Cardiac muscle cell (in vitro differentiated cells and primary cell): ENCODE data around the gene ZBTB32. TPM values are rescaled to one million over a fixed set of nuclear protein-coding genes. Genes with fewer than 3 reads are reported as not detected.
A peak's percentile ranks its signal among the peaks of the same experiment; 100 is the strongest.

ENCODE experiments used
- DNase-seq, 2 donors: peaks; one replicate each; pipeline versions ENCODE4 v3.0.0 to v3.0.0-alpha.2; 2010 to 2017; ENCODE audit warnings: low read depth in 1 of 2, low spot score in 1 of 2
- H3K27ac ChIP-seq: fragments of 200-600 bp; sonication (generic); 2 replicates; pipeline ENCODE4 v1.5.1; 2016
- H3K27me3 ChIP-seq: fragments of 200-600 bp; sonication (generic); 2 replicates; pipeline ENCODE4 v1.6.0; 2016; ENCODE audit warnings: control low read depth
- H3K36me3 ChIP-seq: fragments of 200-600 bp; sonication (generic); 2 replicates; pipeline ENCODE4 v1.5.1; 2016; ENCODE audit warnings: control low read depth
- H3K4me1 ChIP-seq: fragments of 200-600 bp; sonication (generic); 2 replicates; pipeline ENCODE4 v1.8.1; 2017; ENCODE audit warnings: low read depth, mild to moderate bottlenecking, mixed run types
- H3K4me3 ChIP-seq: fragments of 200-600 bp; sonication (generic); 2 replicates; pipeline ENCODE4 v1.5.1; 2016; ENCODE audit warnings: mild to moderate bottlenecking
- H3K9me3 ChIP-seq: fragments of 200-600 bp; sonication (generic); 2 replicates; pipeline ENCODE4 v1.5.1; 2017; ENCODE audit warnings: low read depth, mild to moderate bottlenecking, control low read depth
- CTCF ChIP-seq: IDR thresholded peaks from 2 replicates; pipeline ENCODE4 v1.5.1; 2012; ENCODE audit warnings: low read depth, mild to moderate bottlenecking, low read length
- polyA plus RNA-seq: library from polyadenylated mRNA; unstranded; fragments of >200 nt; fragmentation: Nextera tagmentation; extraction: Ambion mirVana; gene quantifications from 2 replicates; pipeline ENCODE4 v1.2.1, GENCODE V29; 2016
- total RNA-seq: library from RNA; depleted of rRNA; stranded (reverse); fragments of >200 nt; gene quantifications from 2 replicates; pipeline ENCODE4 v1.2.3, GENCODE V29; 2016

Gene ZBTB32
- total and polyA plus RNA-seq, 2 experiments from 2014 or later: 0.53 TPM; not detected in 1

GRCh38 chr19:35696835-35697234, 7.5 kb upstream of the ZBTB32 start:
- Histone ChIP-seq H3K4me3 (no peak overlapping the region), H3K4me1 (no peaks in the 10 kb centered on the region), H3K36me3 (no peaks in the 10 kb centered on the region), H3K27ac (no peak overlapping the region), H3K9me3 (no peaks in the 10 kb centered on the region), H3K27me3 (no peaks in the 10 kb centered on the region)
- no peak for TF ChIP-seq CTCF
- DNase-seq: no peak

GRCh38 chr19:35702223-35703012, 1.9 kb upstream of the ZBTB32 start:
- no peak for TF ChIP-seq CTCF
- Histone ChIP-seq H3K36me3 (no peaks in the 10 kb centered on the region), H3K4me1 (no peaks in the 10 kb centered on the region), H3K9me3 (no peaks in the 10 kb centered on the region), H3K4me3 (peak overlapping the region; percentile 53), H3K27me3 (no peaks in the 10 kb centered on the region), H3K27ac (peak overlapping the region; percentile 53)
- peak; percentile 97 to 98 for DNase-seq

- Histone ChIP-seq H3K36me3 (no peaks in the 10 kb centered on the region), H3K4me3 (no peak overlapping the region), H3K27ac (no peak overlapping the region), H3K9me3 (no peaks in the 10 kb centered on the region), H3K27me3 (no peaks in the 10 kb centered on the region), H3K4me1 (no peaks in the 10 kb centered on the region)
- DNase-seq: no peak
- TF ChIP-seq CTCF: no peak
These were observed 1.0 kb upstream of the ZBTB32 start for GRCh38 chr19:35703343-35703742.

GRCh38 chr19:35708391-35708790, 4.0 kb downstream of the ZBTB32 start:
- Histone ChIP-seq H3K36me3 (no peaks in the 10 kb centered on the region), H3K4me3 (no peak overlapping the region), H3K9me3 (no peaks in the 10 kb centered on the region), H3K27me3 (no peaks in the 10 kb centered on the region), H3K4me1 (no peaks in the 10 kb centered on the region), H3K27ac (no peak overlapping the region)
- DNase-seq: no peak
- TF ChIP-seq CTCF: no peak

- Histone ChIP-seq H3K27me3 (no peaks in the 10 kb centered on the region), H3K27ac (no peak overlapping the region), H3K36me3 (no peaks in the 10 kb centered on the region), H3K4me3 (no peak overlapping the region), H3K4me1 (peaks cover 5% of the 10 kb centered on the region), H3K9me3 (no peaks in the 10 kb centered on the region)
- no peak for DNase-seq
- no peak for TF ChIP-seq CTCF
These were observed 6.7 kb downstream of the ZBTB32 start for GRCh38 chr19:35710784-35711723.
